ENCODE measurements around the gene ATP2A3.
"Not testable (repeated sequence)": the region's sequence is repeated elsewhere in the genome, so short reads cannot be mapped to it uniquely, and the experiment has no call there.

Gene ATP2A3

DNA sequence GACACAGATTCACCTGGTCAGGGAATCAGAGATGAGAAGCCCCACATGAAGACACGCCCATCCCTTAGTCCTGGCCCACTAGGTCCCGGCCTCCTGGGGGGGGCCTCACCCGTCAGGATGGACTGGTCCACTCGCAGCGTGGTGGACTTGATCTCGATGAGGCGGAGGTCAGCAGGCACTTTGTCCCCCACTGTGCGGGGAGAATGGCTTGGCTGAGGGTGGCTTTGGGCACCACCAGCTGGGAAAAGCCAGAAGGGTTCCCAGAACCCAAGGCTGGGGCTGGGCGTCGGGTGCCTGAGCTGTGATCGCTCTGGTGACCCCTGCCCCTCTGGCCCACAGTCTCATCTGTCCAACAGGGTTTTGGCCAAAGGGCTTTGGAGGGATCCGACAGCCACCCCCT, 13.7 kb downstream of the ATP2A3 start:
- H3K27ac Mint-ChIP-seq, result no peak overlapping the region
- TF ChIP-seq, protein P1, sequence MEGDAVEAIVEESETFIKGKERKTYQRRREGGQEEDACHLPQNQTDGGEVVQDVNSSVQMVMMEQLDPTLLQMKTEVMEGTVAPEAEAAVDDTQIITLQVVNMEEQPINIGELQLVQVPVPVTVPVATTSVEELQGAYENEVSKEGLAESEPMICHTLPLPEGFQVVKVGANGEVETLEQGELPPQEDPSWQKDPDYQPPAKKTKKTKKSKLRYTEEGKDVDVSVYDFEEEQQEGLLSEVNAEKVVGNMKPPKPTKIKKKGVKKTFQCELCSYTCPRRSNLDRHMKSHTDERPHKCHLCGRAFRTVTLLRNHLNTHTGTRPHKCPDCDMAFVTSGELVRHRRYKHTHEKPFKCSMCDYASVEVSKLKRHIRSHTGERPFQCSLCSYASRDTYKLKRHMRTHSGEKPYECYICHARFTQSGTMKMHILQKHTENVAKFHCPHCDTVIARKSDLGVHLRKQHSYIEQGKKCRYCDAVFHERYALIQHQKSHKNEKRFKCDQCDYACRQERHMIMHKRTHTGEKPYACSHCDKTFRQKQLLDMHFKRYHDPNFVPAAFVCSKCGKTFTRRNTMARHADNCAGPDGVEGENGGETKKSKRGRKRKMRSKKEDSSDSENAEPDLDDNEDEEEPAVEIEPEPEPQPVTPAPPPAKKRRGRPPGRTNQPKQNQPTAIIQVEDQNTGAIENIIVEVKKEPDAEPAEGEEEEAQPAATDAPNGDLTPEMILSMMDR (IDR thresholded peaks at IDR 0.05), result no peak
- peaks cover 4% of the 10 kb centered on the region for H3K4me1 Mint-ChIP-seq
- H3K27me3 Mint-ChIP-seq (ENCODE audit: low read depth, poor library complexity), result peaks cover 3% of the 10 kb centered on the region
- no peaks in the 10 kb centered on the region for H3K9me3 Mint-ChIP-seq
- H3K36me3 Mint-ChIP-seq (ENCODE audit: low read depth), result no peaks in the 10 kb centered on the region
- DNase-seq, result no peak
- no peak overlapping the region for H3K4me3 Mint-ChIP-seq

GRCh38 chr17:3949418-3949817, 14.8 kb downstream of the ATP2A3 start:
- DNase-seq, result no peak
- H3K27me3 Mint-ChIP-seq (ENCODE audit: low read depth, poor library complexity), result peaks cover 4% of the 10 kb centered on the region
- no peaks in the 10 kb centered on the region for H3K9me3 Mint-ChIP-seq
- H3K4me3 Mint-ChIP-seq, result no peak overlapping the region
- TF ChIP-seq, protein P1 (IDR thresholded peaks at IDR 0.05), result no peak
- no peaks in the 10 kb centered on the region for H3K36me3 Mint-ChIP-seq (ENCODE audit: low read depth)
- peaks cover 8% of the 10 kb centered on the region for H3K4me1 Mint-ChIP-seq
- no peak overlapping the region for H3K27ac Mint-ChIP-seq

- Mint-ChIP-seq H3K27ac (peak overlapping the region; percentile 32), H3K4me1 (peaks cover 17% of the 10 kb centered on the region)
- DNase-seq; H3K27me3 Mint-ChIP-seq (ENCODE audit: low read depth, poor library complexity); H3K36me3 Mint-ChIP-seq (ENCODE audit: low read depth); H3K9me3 Mint-ChIP-seq; H3K4me3 Mint-ChIP-seq: not testable (repeated sequence)
Measured at GRCh38 chr17:3948551-3948950, 15.7 kb downstream of the ATP2A3 start.

DNA sequence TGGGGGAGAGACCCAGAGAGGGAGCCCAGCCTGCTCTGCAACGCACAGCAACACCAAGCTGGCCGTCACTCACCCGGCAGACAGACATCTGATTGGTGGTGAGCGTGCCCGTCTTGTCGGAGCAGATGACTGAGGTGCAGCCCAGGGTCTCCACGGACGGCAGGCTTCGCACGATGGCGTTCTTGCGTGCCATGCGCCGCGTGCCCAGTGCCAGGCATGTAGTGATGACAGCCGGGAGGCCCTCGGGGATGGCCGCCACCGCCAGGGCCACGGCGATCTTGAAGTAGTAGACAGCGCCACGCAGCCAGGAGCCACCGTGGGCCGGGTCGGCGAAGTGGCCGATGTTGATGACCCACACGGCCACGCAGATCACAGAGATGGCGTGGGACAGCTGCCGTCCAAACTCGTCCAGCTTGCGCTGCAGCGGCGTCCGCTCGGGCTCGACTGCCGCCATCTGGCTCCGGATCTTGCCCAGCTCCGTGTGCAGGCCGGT, 16.9 kb downstream of the ATP2A3 start:
- H3K4me1 Mint-ChIP-seq, result peaks cover 29% of the 10 kb centered on the region
- no peak overlapping the region for H3K4me3 Mint-ChIP-seq
- H3K36me3 Mint-ChIP-seq (ENCODE audit: low read depth), result no peaks in the 10 kb centered on the region
- no peaks in the 10 kb centered on the region for H3K9me3 Mint-ChIP-seq
- DNase-seq, result no peak
- peaks cover 11% of the 10 kb centered on the region for H3K27me3 Mint-ChIP-seq (ENCODE audit: low read depth, poor library complexity)
- TF ChIP-seq, protein P1 (IDR thresholded peaks at IDR 0.05), result no peak
- H3K27ac Mint-ChIP-seq, result no peak overlapping the region

- no peaks in the 10 kb centered on the region for H3K9me3 Mint-ChIP-seq
- no peak overlapping the region for H3K4me3 Mint-ChIP-seq
- TF ChIP-seq, protein P1 (IDR thresholded peaks at IDR 0.05), result no peak
- peaks cover 33% of the 10 kb centered on the region for H3K4me1 Mint-ChIP-seq
- peaks cover 11% of the 10 kb centered on the region for H3K27me3 Mint-ChIP-seq (ENCODE audit: low read depth, poor library complexity)
- no peaks in the 10 kb centered on the region for H3K36me3 Mint-ChIP-seq (ENCODE audit: low read depth)
- no peak overlapping the region for H3K27ac Mint-ChIP-seq
- DNase-seq, result no peak
Measured at GRCh38 chr17:3946711-3947235, 17.5 kb downstream of the ATP2A3 start.

- Mint-ChIP-seq H3K36me3 (ENCODE audit: low read depth) (no peaks in the 10 kb centered on the region), H3K4me3 (peak overlapping the region; percentile 59), H3K27ac (no peak overlapping the region), H3K27me3 (ENCODE audit: low read depth, poor library complexity) (peaks cover 13% of the 10 kb centered on the region), H3K4me1 (peaks cover 33% of the 10 kb centered on the region), H3K9me3 (no peaks in the 10 kb centered on the region)
- peak; percentile 93 for DNase-seq
- TF ChIP-seq, protein P1 (IDR thresholded peaks at IDR 0.05), result no peak
Measured at GRCh38 chr17:3944485-3945388, 19.5 kb downstream of the ATP2A3 start.
